Mesendoderm (in vitro differentiated cells): ENCODE measurements around the gene A4GALT.
"Not testable (repeated sequence)": the region's sequence is repeated elsewhere in the genome, so short reads cannot be mapped to it uniquely, and the experiment has no call there.

Experiments
- DNase-seq: peaks from one replicate; pipeline ENCODE4 v3.0.0; 2013
- H2AK5ac ChIP-seq: 2 replicates; pipeline ENCODE4 v1.6.1; 2013; ENCODE audit warnings: low read length, inconsistent platforms
- H2BK120ac ChIP-seq: 2 replicates; pipeline ENCODE4 v1.6.1; 2013; ENCODE audit warnings: low read depth, mild to moderate bottlenecking, low read length, moderate library complexity, mixed read lengths
- H2BK15ac ChIP-seq: replicated peaks from 2 replicates; pipeline ENCODE4 v1.6.1; 2013; ENCODE audit warnings: low read depth, mild to moderate bottlenecking, moderate library complexity
- H2BK5ac ChIP-seq: 2 replicates; pipeline ENCODE4 v1.6.1; 2013; ENCODE audit warnings: low read length, inconsistent platforms
- H3K18ac ChIP-seq: 2 replicates; pipeline ENCODE4 v1.6.1; 2013; ENCODE audit warnings: mild to moderate bottlenecking, low read length, mixed read lengths
- H3K23ac ChIP-seq: one replicate; pipeline ENCODE4 v1.6.1; 2013; ENCODE audit warnings: low read length
- H3K27ac ChIP-seq: 2 replicates; pipeline ENCODE4 v1.5.1; 2013; ENCODE audit warnings: low read depth, mild to moderate bottlenecking, inconsistent platforms, low read length, moderate library complexity
- H3K27me3 ChIP-seq: 2 replicates; pipeline ENCODE4 v1.6.1; 2013; ENCODE audit warnings: low read length, control low read depth, mild to moderate bottlenecking, inconsistent platforms; ENCODE audit not compliant: insufficient read depth, poor library complexity
- H3K36me3 ChIP-seq: 2 replicates; pipeline ENCODE4 v1.6.1; 2013; ENCODE audit warnings: low read length, inconsistent platforms; ENCODE audit not compliant: control insufficient read depth, insufficient read depth
- H3K4ac ChIP-seq: one replicate; pipeline ENCODE4 v1.6.1; 2013; ENCODE audit warnings: low read depth, mild to moderate bottlenecking, low read length, moderate library complexity
- H3K4me1 ChIP-seq: 2 replicates; pipeline ENCODE4 v1.6.1; 2013; ENCODE audit warnings: low read depth, low read length, inconsistent platforms; ENCODE audit not compliant: control insufficient read depth
- H3K4me2 ChIP-seq: 2 replicates; pipeline ENCODE4 v1.6.1; 2013; ENCODE audit warnings: low read length
- H3K4me3 ChIP-seq: 2 replicates; pipeline ENCODE4 v1.5.1; 2013; ENCODE audit warnings: mild to moderate bottlenecking, low read length
- H3K56ac ChIP-seq: one replicate; pipeline ENCODE4 v1.6.1; 2013; ENCODE audit warnings: low read length
- H3K79me1 ChIP-seq: 2 replicates; pipeline ENCODE4 v1.6.1; 2013; ENCODE audit warnings: low read length, inconsistent platforms
- H3K79me2 ChIP-seq: 2 replicates; pipeline ENCODE4 v1.6.1; 2013; ENCODE audit warnings: mild to moderate bottlenecking, low read length; ENCODE audit not compliant: control insufficient read depth, insufficient read depth
- H3K9ac ChIP-seq: 2 replicates; pipeline ENCODE4 v1.6.1; 2013; ENCODE audit warnings: low read length, inconsistent platforms
- H4K5ac ChIP-seq: one replicate; pipeline ENCODE4 v1.6.1; 2013; ENCODE audit warnings: low read length
- H4K8ac ChIP-seq: one replicate; pipeline ENCODE4 v1.6.1; 2013; ENCODE audit warnings: low read depth, mild to moderate bottlenecking, control low read depth, low read length, moderate library complexity
- WGBS: extraction: QIAGEN DNeasy Blood & Tissue Kit; methylation state at CpG from one replicate; pipeline ENCODE4 v1.1.7; 2013; ENCODE audit warnings: low lambda C conversion rate, missing lambda C conversion rate; ENCODE audit not compliant: insufficient coverage; ENCODE audit errors: extremely low coverage; 5-methylcytosine and 5-hydroxymethylcytosine counted together

The A4GALT gene

GRCh38 chr22:42733394-42733793, 12.7 kb upstream of the A4GALT start:
- not testable (repeated sequence) for H2BK5ac ChIP-seq, H2AK5ac ChIP-seq, H4K5ac ChIP-seq, H2BK120ac ChIP-seq, H3K79me2 ChIP-seq, H3K36me3 ChIP-seq, H4K8ac ChIP-seq, H3K4ac ChIP-seq, H3K4me2 ChIP-seq, H3K27ac ChIP-seq, H3K56ac ChIP-seq, DNase-seq, H3K4me3 ChIP-seq, H3K79me1 ChIP-seq, H2BK15ac ChIP-seq, H3K4me1 ChIP-seq, H3K9ac ChIP-seq, H3K18ac ChIP-seq, H3K23ac ChIP-seq, H3K27me3 ChIP-seq
- no CpG with 5 or more reads among the region's 3 CpGs for whole genome bisulfite sequencing

DNA sequence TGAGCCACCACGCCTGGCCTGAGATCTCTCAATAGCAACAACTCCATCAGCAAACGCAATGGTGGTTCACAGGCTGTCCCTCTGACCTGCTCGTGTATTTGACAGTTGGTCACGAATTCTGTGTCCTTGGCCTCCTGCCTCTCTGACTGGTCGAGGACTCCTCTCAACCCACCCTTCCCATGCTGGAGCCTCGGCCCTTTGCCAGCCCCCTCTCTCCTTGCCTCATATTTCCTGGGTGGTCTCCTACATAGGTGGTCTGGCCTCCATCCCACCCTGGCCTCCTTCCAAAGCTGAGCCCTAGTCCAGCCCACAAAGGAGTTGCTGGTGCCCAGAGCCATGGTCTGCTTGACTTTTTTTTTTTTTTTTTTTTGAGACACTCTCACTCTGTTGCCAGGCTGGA, 11.4 kb upstream of the A4GALT start:
- H3K79me2 ChIP-seq, result no peaks in the 10 kb centered on the region
- no peak overlapping the region for H2BK5ac ChIP-seq
- H2AK5ac ChIP-seq, result no peak overlapping the region
- H3K4me3 ChIP-seq, result no peak overlapping the region
- DNase-seq, result no peak
- H3K36me3 ChIP-seq, result no peaks in the 10 kb centered on the region
- H3K18ac ChIP-seq, result no peak overlapping the region
- no peak overlapping the region for H2BK120ac ChIP-seq
- no peaks in the 10 kb centered on the region for H3K79me1 ChIP-seq
- H3K9ac ChIP-seq, result no peak overlapping the region
- no peak overlapping the region for H3K4me2 ChIP-seq
- WGBS, result no CpG with 5 or more reads among the region's 6 CpGs
- no peak overlapping the region for H3K4ac ChIP-seq
- H4K8ac ChIP-seq, result no peak overlapping the region
- H2BK15ac ChIP-seq, result no peak overlapping the region
- H4K5ac ChIP-seq, result no peak overlapping the region
- no peaks in the 10 kb centered on the region for H3K27me3 ChIP-seq
- H3K56ac ChIP-seq, result no peak overlapping the region
- H3K27ac ChIP-seq, result no peak overlapping the region
- peaks cover 2% of the 10 kb centered on the region for H3K4me1 ChIP-seq
- no peak overlapping the region for H3K23ac ChIP-seq

- Histone ChIP-seq H3K36me3 (no peaks in the 10 kb centered on the region), H4K8ac (no peak overlapping the region), H3K27ac (no peak overlapping the region), H3K4me1 (peaks cover 2% of the 10 kb centered on the region), H3K9ac (no peak overlapping the region), H3K4me2 (no peak overlapping the region), H2BK5ac (no peak overlapping the region), H3K23ac (no peak overlapping the region), H4K5ac (no peak overlapping the region), H2AK5ac (no peak overlapping the region), H3K4me3 (no peak overlapping the region), H3K79me2 (no peaks in the 10 kb centered on the region), H2BK120ac (no peak overlapping the region), H3K56ac (no peak overlapping the region), H3K4ac (no peak overlapping the region), H3K79me1 (no peaks in the 10 kb centered on the region), H3K27me3 (no peaks in the 10 kb centered on the region), H3K18ac (no peak overlapping the region), H2BK15ac (no peak overlapping the region)
- DNase-seq, result no peak
- WGBS, result no CpG with 5 or more reads among the region's 6 CpGs
Measured at GRCh38 chr22:42726811-42727210, 6.1 kb upstream of the A4GALT start.

GRCh38 chr22:42725606-42726355, 5.1 kb upstream of the A4GALT start:
- no peak overlapping the region for H2BK5ac ChIP-seq

DNA sequence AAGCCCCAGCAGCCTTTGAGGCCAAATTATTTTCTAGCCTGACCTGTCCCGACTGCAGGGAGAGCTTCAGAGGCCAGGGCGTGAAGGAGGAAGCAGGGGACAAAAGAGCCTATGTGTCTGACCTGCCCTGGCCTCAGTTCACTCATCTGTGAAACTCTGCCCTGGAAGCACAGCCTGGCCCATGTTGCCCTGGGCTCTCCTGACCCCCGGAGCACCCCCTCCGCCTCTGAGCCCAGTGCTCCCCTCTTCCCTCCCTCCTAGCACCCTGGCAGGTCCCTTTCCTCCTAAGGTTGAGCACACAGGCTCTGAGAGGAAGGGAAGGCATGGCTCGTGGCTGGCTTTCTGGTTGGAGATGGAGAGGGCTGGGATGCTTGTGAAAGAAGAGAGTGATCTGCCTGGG, 3.4 kb upstream of the A4GALT start:
- no CpG with 5 or more reads among the region's 5 CpGs for WGBS

More at GRCh38 chr22:42725606-42726355, 5.1 kb upstream of the A4GALT start:
- peaks cover 2% of the 10 kb centered on the region for H3K4me1 ChIP-seq
- no peak for DNase-seq
- H3K79me1 ChIP-seq, result no peaks in the 10 kb centered on the region
- no peaks in the 10 kb centered on the region for H3K79me2 ChIP-seq
- no peak overlapping the region for H3K4ac ChIP-seq
- H3K9ac ChIP-seq, result no peak overlapping the region
- peaks cover 7% of the 10 kb centered on the region for H3K27me3 ChIP-seq
- H4K8ac ChIP-seq, result no peak overlapping the region
- WGBS, result no CpG with 5 or more reads among the region's 6 CpGs
- H3K27ac ChIP-seq, result no peak overlapping the region
- H3K4me3 ChIP-seq, result no peak overlapping the region
- no peak overlapping the region for H3K56ac ChIP-seq
- H2AK5ac ChIP-seq, result no peak overlapping the region
- H2BK120ac ChIP-seq, result no peak overlapping the region
- no peak overlapping the region for H3K18ac ChIP-seq
- H3K23ac ChIP-seq, result no peak overlapping the region
- no peak overlapping the region for H2BK15ac ChIP-seq
- no peak overlapping the region for H3K4me2 ChIP-seq
- no peak overlapping the region for H4K5ac ChIP-seq
- no peaks in the 10 kb centered on the region for H3K36me3 ChIP-seq

DNA sequence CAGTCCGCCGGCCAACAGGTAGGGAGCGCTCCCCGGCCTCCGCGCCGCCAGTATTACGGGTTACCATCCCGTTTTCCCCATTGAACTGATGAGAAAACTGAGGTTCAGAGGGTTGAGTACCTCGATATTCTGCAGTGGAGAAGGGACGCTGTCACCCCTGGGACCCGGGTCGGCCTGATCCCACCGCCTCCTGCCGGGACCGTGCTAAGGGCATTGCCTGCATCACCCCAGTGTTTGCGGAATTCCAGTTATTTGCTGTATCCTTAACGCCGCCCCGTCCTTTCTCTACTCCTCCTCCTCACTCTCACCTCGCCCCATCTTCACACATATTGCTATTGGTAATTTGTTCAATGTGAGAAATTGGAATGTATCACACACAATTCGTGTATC, 370 bp upstream of the A4GALT start:
- Histone ChIP-seq H3K27ac (no peak overlapping the region), H3K4me3 (peak overlapping the region; percentile 22)

More for the DNA sequence above, 3.4 kb upstream of the A4GALT start:
- H2BK5ac ChIP-seq, result no peak overlapping the region
- peaks cover 2% of the 10 kb centered on the region for H3K4me1 ChIP-seq
- no peak for DNase-seq
- H4K8ac ChIP-seq, result no peak overlapping the region
- H3K23ac ChIP-seq, result no peak overlapping the region
- no peak overlapping the region for H2BK120ac ChIP-seq
- no peak overlapping the region for H2BK15ac ChIP-seq
- no peak overlapping the region for H3K27ac ChIP-seq
- H3K79me1 ChIP-seq, result no peaks in the 10 kb centered on the region
- H3K18ac ChIP-seq, result no peak overlapping the region
- peaks cover 7% of the 10 kb centered on the region for H3K27me3 ChIP-seq
- no peak overlapping the region for H3K4me2 ChIP-seq
- no peak overlapping the region for H4K5ac ChIP-seq
- H3K56ac ChIP-seq, result no peak overlapping the region
- no peaks in the 10 kb centered on the region for H3K36me3 ChIP-seq
- H3K4ac ChIP-seq, result no peak overlapping the region
- no peak overlapping the region for H3K4me3 ChIP-seq
- H2AK5ac ChIP-seq, result no peak overlapping the region
- no peak overlapping the region for H3K9ac ChIP-seq
- no peaks in the 10 kb centered on the region for H3K79me2 ChIP-seq

More for the DNA sequence above, 370 bp upstream of the A4GALT start:
- Histone ChIP-seq H3K4me2 (peak overlapping the region; percentile 73), H3K4me1 (no peaks in the 10 kb centered on the region), H3K18ac (no peak overlapping the region), H3K9ac (peak overlapping the region; percentile 50), H4K5ac (no peak overlapping the region), H2BK5ac (no peak overlapping the region), H3K79me1 (no peaks in the 10 kb centered on the region), H3K79me2 (no peaks in the 10 kb centered on the region), H3K27me3 (peaks cover 7% of the 10 kb centered on the region), H2AK5ac (no peak overlapping the region), H2BK15ac (no peak overlapping the region), H3K4ac (no peak overlapping the region), H2BK120ac (no peak overlapping the region), H3K36me3 (no peaks in the 10 kb centered on the region), H4K8ac (no peak overlapping the region), H3K23ac (no peak overlapping the region), H3K56ac (peak overlapping the region; percentile 49)
- DNase-seq, result no peak
- no CpG with 5 or more reads among the region's 22 CpGs for WGBS
